Smooth muscle cell of bladder (primary cell): ENCODE measurements around the gene ZNF846. TPM values are rescaled to one million over a fixed set of nuclear protein-coding genes. Genes with fewer than 3 reads are reported as not detected.

Experiments used
- total RNA-seq: library from RNA; depleted of rRNA; stranded (reverse); fragments of >200 nt; gene quantifications from 2 replicates; pipeline ENCODE4 v1.2.3, GENCODE V29; 2014

ZNF846 gene
- 12.6 and 15.2 TPM in 2 replicates for total RNA-seq

DNA sequence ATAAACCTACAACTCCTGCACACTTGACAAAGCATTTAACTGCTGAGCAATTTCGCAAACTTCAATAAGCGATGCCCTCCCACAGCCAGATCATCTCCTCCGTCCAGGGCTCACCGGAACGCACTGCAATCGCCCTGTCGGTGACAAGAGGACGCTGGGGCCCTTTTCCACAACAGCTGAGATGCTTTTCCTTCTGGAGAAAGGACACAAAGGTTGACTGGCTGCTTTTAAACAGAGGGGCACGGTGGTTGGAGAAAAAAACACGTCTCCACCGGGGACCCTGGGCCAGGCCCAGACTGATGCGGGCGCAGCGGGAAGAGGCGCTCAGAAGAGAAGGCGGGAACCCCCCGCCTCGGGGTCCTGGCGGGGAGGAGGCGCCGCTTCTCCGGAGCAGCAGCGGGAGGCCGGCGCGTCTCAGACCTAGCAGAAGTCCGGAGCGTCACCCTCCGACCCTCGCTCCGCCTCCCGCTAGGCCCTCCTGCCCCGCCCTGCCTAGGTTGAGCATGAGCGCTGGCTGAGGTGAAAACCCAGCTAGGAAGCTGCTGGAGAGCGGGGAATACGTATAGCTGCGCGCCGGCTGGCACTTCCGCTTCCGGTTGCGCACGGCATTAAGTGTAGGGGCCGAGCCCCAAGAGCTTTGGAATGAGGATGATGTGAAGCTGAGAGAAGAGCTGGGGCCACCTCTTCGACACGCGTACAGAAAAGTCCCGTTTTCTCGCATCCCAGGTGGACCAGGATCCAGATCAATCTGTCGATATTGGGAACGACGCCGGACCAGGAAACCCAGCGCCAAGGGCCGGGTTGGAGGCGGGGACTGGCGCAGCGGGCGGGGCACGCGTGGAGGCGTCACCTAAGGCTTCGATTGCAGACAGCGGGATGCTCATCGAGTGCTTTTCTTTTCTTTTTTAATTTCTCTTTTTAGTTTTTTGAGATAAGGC lies at the start of gene ZNF846:
ZNF846 (minus strand) TSS at position 564 of the 938 bp plus-strand sequence. CDS start 3,788 bp downstream, outside the sequence.

Other genes with a start within 250 kb of the ZNF846 start
- gene ZNF426, start 230.1 kb downstream of the ZNF846 start, total RNA-seq = 19.9 and 20.8 TPM in 2 replicates
- 33.7 and 34.2 TPM in 2 replicates for gene ZNF121, start 184.2 kb downstream of the ZNF846 start, total RNA-seq
- 26.6 and 33.3 TPM in 2 replicates for gene ZNF561, start 147.5 kb downstream of the ZNF846 start, total RNA-seq
- 12.9 and 23.4 TPM in 2 replicates for gene ZNF562, start 93.6 kb downstream of the ZNF846 start, total RNA-seq
- gene FBXL12, start 50.3 kb upstream of the ZNF846 start, total RNA-seq = 12.9 and 16.5 TPM in 2 replicates
- 221 and 280 TPM in 2 replicates for gene UBL5, start 59.2 kb upstream of the ZNF846 start, total RNA-seq
- gene PIN1, start 66.6 kb upstream of the ZNF846 start, total RNA-seq = 81.1 and 87.6 TPM in 2 replicates
- 2.8 and 4.8 TPM in 2 replicates for gene OLFM2, start 167.8 kb upstream of the ZNF846 start, total RNA-seq
- gene COL5A3, start 241.8 kb upstream of the ZNF846 start, total RNA-seq = 1.7 and 2.1 TPM in 2 replicates
- gene RDH8, start 244.7 kb upstream of the ZNF846 start, total RNA-seq = not detected in 2 replicates